Prostate gland (tissue), 2 donors: Measurements from ENCODE around the gene TMEM132A. TPM values are rescaled to one million over a fixed set of nuclear protein-coding genes. Genes with fewer than 3 reads are reported as not detected.

Experiments used
- DNase-seq: peaks from one replicate; pipeline ENCODE4 v3.0.0-alpha.2; 2019; ENCODE audit warnings: low spot score
- H3K27ac ChIP-seq, 2 donors: fragments of 200-600 bp; sonication (generic); 2 replicates each; pipeline ENCODE4 v1.5.1; 2017 to 2019
- H3K27me3 ChIP-seq: fragments of 200-600 bp; sonication (generic); replicated peaks from 2 replicates; pipeline ENCODE4 v1.5.1; 2019; ENCODE audit not compliant: insufficient read depth
- H3K36me3 ChIP-seq, 2 donors: fragments of 200-600 bp; sonication (generic); 1 replicate in 1 of 2; 2 replicates in 1 of 2; pipeline versions ENCODE4 v1.5.1 to v1.8.1; 2017 to 2019
- H3K4me1 ChIP-seq: fragments of 200-600 bp; sonication (generic); replicated peaks from 2 replicates; pipeline ENCODE4 v1.5.1; 2019
- H3K4me3 ChIP-seq, 2 donors: fragments of 200-600 bp; sonication (generic); 2 replicates each; pipeline ENCODE4 v1.5.1; 2017 to 2019
- H3K9me3 ChIP-seq: fragments of 200-600 bp; sonication (generic); 2 replicates; pipeline ENCODE4 v1.5.1; 2017
- CTCF ChIP-seq, 4 experiments: fragments of 200-600 bp in 2 of 4; fragments of 450-650 bp in 2 of 4; sonication (generic) in 2 of 4; IDR thresholded peaks; 1 replicate in 3 of 4; 2 replicates in 1 of 4; pipeline ENCODE4 v1.5.1; 2016 to 2019; ENCODE audit warnings: antibody characterized with exemption in 4 of 4, mild to moderate bottlenecking in 2 of 4, moderate library complexity in 2 of 4
- POLR2A ChIP-seq: fragments of 450-650 bp; IDR thresholded peaks from one replicate; pipeline ENCODE4 v1.6.1; 2016; ENCODE audit warnings: antibody characterized with exemption, mild to moderate bottlenecking
- POLR2AphosphoS5 ChIP-seq: sonication (generic); formaldehyde crosslinking; IDR thresholded peaks from one replicate; pipeline ENCODE4 v1.6.1; 2017; ENCODE audit warnings: antibody characterized with exemption
- WGBS: methylation state at CpG from one replicate; pipeline ENCODE4 v1.1.5; 2018; 5-methylcytosine and 5-hydroxymethylcytosine counted together
- intact Hi-C: fragments of 100-400 bp; cut with DNase I; formaldehyde crosslinking; loops from one replicate; pipeline ENCODE4 v1.14.2; 2022
- total RNA-seq, 2 donors: library from RNA; depleted of rRNA; stranded (reverse); fragments of >200 nt; gene quantifications; one replicate each; pipeline ENCODE4 v1.1.0, GENCODE V29; 2016

The TMEM132A gene
- total RNA-seq, 2 donors from 2014 or later: 18.7 to 44.5 TPM

GRCh38 chr11:60912851-60913528 lies 11.3 kb upstream of the TMEM132A start:
- TF ChIP-seq POLR2A (no peak), CTCF (IDR thresholded peaks at IDR 0.05) (no peak), POLR2AphosphoS5 (peak; percentile 15)
- H3K4me3 ChIP-seq: peak overlapping the region in 1 of 2 donors; percentile 77
- DNase-seq: peak; percentile 56
- no peaks in the 10 kb centered on the region for H3K9me3 ChIP-seq
- intact Hi-C loops: loop anchor here (5.0 kb wide), 1 partner anchor 249 kb away; the partner anchor contains the start of gene VPS37C
- H3K27me3 ChIP-seq: no peaks in the 10 kb centered on the region
- H3K27ac ChIP-seq: peak overlapping the region; percentile 94
- WGBS: 41% methylated on average over 22 of the region's 22 CpGs
- H3K4me1 ChIP-seq: peaks cover 21% of the 10 kb centered on the region
- H3K36me3 ChIP-seq: no peaks in the 10 kb centered on the region

- Histone ChIP-seq H3K4me1 (peaks cover 21% of the 10 kb centered on the region), H3K36me3 (no peaks in the 10 kb centered on the region), H3K27ac (peak within 1 kb of the TSS; percentile 94), H3K4me3 (peak within 1 kb of the TSS; percentile 75 to 77), H3K9me3 (no peaks in the 10 kb centered on the region), H3K27me3 (no peaks in the 10 kb centered on the region)
- intact Hi-C loops: loop anchor here (5.0 kb wide), 1 partner anchor 248 kb away; the partner anchor contains the start of gene VPS37C
- TF ChIP-seq CTCF (IDR thresholded peaks at IDR 0.05): peak in 2 of 4 experiments; percentile 22 to 23
- TF ChIP-seq POLR2A: peak; percentile 57
- TF ChIP-seq POLR2AphosphoS5: peak; percentile 93
- DNase-seq: peak; percentile 90
- under 1% methylated on average over 51 of the region's 70 CpGs for WGBS
These were observed 10.2 kb upstream of the TMEM132A start, which contains the start of gene TMEM109 for GRCh38 chr11:60913793-60914632. Gene TMEM109, plus strand, starts transcription at chr11:60914158. Its CDS starts 5,536 bp downstream, at chr11:60919694.

GRCh38 chr11:60914633-60915247 lies 9.5 kb upstream of the TMEM132A start:
- TF ChIP-seq POLR2AphosphoS5 (no peak), POLR2A (no peak), CTCF (IDR thresholded peaks at IDR 0.05) (no peak)
- under 1% methylated on average over 31 of the region's 31 CpGs for WGBS
- Histone ChIP-seq H3K4me1 (peaks cover 21% of the 10 kb centered on the region), H3K36me3 (no peaks in the 10 kb centered on the region), H3K27me3 (no peaks in the 10 kb centered on the region), H3K27ac (peak overlapping the region; percentile 94), H3K4me3 (peak overlapping the region; percentile 75 to 77), H3K9me3 (no peaks in the 10 kb centered on the region)
- intact Hi-C loops: loop anchor here (5.0 kb wide), 1 partner anchor 248 kb away; the partner anchor contains the start of gene VPS37C
- no peak for DNase-seq

- Histone ChIP-seq H3K4me1 (peaks cover 21% of the 10 kb centered on the region), H3K27ac (peak overlapping the region; percentile 94), H3K36me3 (peaks cover 0 to under 1% of the 10 kb centered on the region in 2 donors), H3K9me3 (no peaks in the 10 kb centered on the region), H3K27me3 (no peaks in the 10 kb centered on the region), H3K4me3 (peak overlapping the region; percentile 75 to 77)
- WGBS: 7% methylated on average over 17 of the region's 17 CpGs
- intact Hi-C loops: no loop called here
- DNase-seq: peak; percentile 77
- TF ChIP-seq CTCF (IDR thresholded peaks at IDR 0.05) (peak in 3 of 4 experiments; percentile 21 to 43 (median 42)), POLR2A (no peak), POLR2AphosphoS5 (peak; percentile 68)
These were observed 8.9 kb upstream of the TMEM132A start for GRCh38 chr11:60915248-60915914.
